ENCODE data around the gene RAB17.

RAB17 gene

DNA sequence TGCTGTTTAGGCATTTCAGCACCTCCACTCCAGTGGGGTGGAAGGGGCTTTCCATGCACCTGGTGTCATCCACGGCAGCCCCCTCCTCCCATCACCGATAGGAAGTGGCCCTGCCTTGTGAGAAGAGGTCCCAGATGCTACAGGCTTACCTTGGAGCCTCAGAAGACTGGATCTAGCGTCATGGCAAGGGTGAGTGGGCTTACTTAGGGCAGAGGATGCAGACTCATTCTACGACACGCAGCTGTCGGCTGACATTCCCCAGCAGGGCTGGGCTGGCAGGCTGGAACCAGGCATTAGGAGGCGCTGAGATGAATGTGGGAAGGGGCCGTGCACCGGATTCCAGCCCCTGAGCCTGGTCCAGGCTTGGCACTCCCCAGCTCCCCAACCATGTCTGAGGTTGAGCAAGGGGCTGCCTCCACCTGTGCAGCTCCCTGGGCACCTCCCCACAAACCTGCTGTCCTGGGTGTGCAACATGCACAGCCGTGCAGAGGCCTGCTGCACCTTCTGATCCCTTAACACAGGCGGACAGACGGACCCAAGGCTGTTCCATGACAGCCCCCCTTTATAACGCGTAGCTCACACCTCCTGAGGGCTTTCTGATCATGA, 25.9 kb downstream of the RAB17 start:
- H3K9me3 ChIP-seq (ENCODE audit: insufficient read depth, low read length) = no peaks in the 10 kb centered on the region
- H4K20me1 ChIP-seq (ENCODE audit: insufficient read depth, low read length) = no peaks in the 10 kb centered on the region
- no peak overlapping the region for H2AFZ ChIP-seq (ENCODE audit: low read depth, low read length)
- TF ChIP-seq EZH2phosphoT487 (IDR thresholded peaks at IDR 0.05; ENCODE audit: low read depth) = no peak
- TF ChIP-seq, protein P1, sequence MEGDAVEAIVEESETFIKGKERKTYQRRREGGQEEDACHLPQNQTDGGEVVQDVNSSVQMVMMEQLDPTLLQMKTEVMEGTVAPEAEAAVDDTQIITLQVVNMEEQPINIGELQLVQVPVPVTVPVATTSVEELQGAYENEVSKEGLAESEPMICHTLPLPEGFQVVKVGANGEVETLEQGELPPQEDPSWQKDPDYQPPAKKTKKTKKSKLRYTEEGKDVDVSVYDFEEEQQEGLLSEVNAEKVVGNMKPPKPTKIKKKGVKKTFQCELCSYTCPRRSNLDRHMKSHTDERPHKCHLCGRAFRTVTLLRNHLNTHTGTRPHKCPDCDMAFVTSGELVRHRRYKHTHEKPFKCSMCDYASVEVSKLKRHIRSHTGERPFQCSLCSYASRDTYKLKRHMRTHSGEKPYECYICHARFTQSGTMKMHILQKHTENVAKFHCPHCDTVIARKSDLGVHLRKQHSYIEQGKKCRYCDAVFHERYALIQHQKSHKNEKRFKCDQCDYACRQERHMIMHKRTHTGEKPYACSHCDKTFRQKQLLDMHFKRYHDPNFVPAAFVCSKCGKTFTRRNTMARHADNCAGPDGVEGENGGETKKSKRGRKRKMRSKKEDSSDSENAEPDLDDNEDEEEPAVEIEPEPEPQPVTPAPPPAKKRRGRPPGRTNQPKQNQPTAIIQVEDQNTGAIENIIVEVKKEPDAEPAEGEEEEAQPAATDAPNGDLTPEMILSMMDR (IDR thresholded peaks at IDR 0.05; ENCODE audit: low read depth, low read length) = no peak
- no peak overlapping the region for H3K27ac ChIP-seq (ENCODE audit: low read length)
- H3K36me3 ChIP-seq (replicated peaks; ENCODE audit: low read depth, low read length) = no peaks in the 10 kb centered on the region
- peaks cover 3% of the 10 kb centered on the region; the same call in 1 of the 2 replicates for H3K4me1 ChIP-seq (ENCODE audit: low read length)
- H3K4me3 ChIP-seq (ENCODE audit: low read length) = no peak overlapping the region
- H3K27me3 ChIP-seq (ENCODE audit: low read depth, low read length) = no peaks in the 10 kb centered on the region
- H3K79me2 ChIP-seq (ENCODE audit: low read length) = no peaks in the 10 kb centered on the region
- H3K9ac ChIP-seq (ENCODE audit: low read length) = no peak overlapping the region
- H3K4me2 ChIP-seq (ENCODE audit: low read length) = no peak overlapping the region

DNA sequence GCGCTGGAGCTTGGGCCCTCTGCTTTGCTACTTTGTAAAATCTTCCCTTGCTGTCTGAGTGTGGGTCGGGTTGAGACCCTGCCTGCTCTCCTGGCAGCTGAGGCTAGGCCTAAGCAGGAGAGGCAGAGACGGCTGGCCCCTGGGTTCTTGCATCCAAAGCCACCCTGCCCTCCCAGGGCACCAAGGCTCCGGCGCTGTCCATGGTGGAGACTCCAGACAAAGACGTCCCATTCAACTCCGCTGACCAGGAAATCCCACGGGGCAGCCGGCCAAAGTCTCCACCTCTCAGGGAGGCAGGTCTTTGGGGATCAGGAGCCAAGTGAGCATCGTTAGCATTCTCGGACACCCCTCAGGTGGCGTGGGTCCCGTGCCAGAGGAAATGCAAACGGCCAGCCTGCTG, 26.7 kb downstream of the RAB17 start:
- Histone ChIP-seq H4K20me1 (ENCODE audit: insufficient read depth, low read length) (no peaks in the 10 kb centered on the region), H3K36me3 (replicated peaks; ENCODE audit: low read depth, low read length) (no peaks in the 10 kb centered on the region), H3K4me1 (ENCODE audit: low read length) (peaks cover 5% of the 10 kb centered on the region; the same call in 1 of the 2 replicates), H3K4me3 (ENCODE audit: low read length) (no peak overlapping the region), H3K27me3 (ENCODE audit: low read depth, low read length) (no peaks in the 10 kb centered on the region), H3K9ac (ENCODE audit: low read length) (no peak overlapping the region), H3K4me2 (ENCODE audit: low read length) (no peak overlapping the region), H3K27ac (ENCODE audit: low read length) (no peak overlapping the region), H3K9me3 (ENCODE audit: insufficient read depth, low read length) (no peaks in the 10 kb centered on the region), H3K79me2 (ENCODE audit: low read length) (no peaks in the 10 kb centered on the region), H2AFZ (ENCODE audit: low read depth, low read length) (no peak overlapping the region)
- TF ChIP-seq, protein P1 (IDR thresholded peaks at IDR 0.05; ENCODE audit: low read depth, low read length) = no peak
- no peak for TF ChIP-seq EZH2phosphoT487 (IDR thresholded peaks at IDR 0.05; ENCODE audit: low read depth)

DNA sequence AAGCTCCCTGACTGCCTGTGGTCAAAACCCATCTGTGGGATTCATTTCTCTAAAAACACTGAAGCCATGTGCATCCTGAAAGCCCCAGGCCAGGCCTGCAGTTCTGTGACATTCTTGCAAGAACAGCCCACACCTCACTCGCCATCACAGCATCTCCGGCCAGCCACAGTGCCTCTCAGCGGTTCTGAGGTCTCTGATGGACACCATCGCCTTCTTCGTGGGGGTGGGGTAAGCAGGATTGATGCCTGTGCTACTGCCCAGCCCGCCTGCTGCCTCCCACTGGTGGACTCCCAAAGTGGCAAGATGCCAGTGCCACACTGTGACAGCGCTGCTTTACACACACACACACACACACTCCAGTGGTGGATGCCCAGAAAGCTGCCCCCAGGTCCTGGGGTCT, 29.3 kb downstream of the RAB17 start:
- Histone ChIP-seq H4K20me1 (ENCODE audit: insufficient read depth, low read length) (no peaks in the 10 kb centered on the region), H3K4me3 (ENCODE audit: low read length) (no peak overlapping the region), H2AFZ (ENCODE audit: low read depth, low read length) (no peak overlapping the region), H3K27ac (ENCODE audit: low read length) (no peak overlapping the region), H3K79me2 (ENCODE audit: low read length) (no peaks in the 10 kb centered on the region), H3K36me3 (replicated peaks; ENCODE audit: low read depth, low read length) (no peaks in the 10 kb centered on the region), H3K4me2 (ENCODE audit: low read length) (no peak overlapping the region), H3K27me3 (ENCODE audit: low read depth, low read length) (no peaks in the 10 kb centered on the region), H3K9me3 (ENCODE audit: insufficient read depth, low read length) (0 out of 2 replicates have a peak, but pooled peaks cover under 1% of the 10 kb centered on the region), H3K9ac (ENCODE audit: low read length) (no peak overlapping the region), H3K4me1 (ENCODE audit: low read length) (peaks cover 29% of the 10 kb centered on the region)
- TF ChIP-seq EZH2phosphoT487 (IDR thresholded peaks at IDR 0.05; ENCODE audit: low read depth) = no peak

DNA sequence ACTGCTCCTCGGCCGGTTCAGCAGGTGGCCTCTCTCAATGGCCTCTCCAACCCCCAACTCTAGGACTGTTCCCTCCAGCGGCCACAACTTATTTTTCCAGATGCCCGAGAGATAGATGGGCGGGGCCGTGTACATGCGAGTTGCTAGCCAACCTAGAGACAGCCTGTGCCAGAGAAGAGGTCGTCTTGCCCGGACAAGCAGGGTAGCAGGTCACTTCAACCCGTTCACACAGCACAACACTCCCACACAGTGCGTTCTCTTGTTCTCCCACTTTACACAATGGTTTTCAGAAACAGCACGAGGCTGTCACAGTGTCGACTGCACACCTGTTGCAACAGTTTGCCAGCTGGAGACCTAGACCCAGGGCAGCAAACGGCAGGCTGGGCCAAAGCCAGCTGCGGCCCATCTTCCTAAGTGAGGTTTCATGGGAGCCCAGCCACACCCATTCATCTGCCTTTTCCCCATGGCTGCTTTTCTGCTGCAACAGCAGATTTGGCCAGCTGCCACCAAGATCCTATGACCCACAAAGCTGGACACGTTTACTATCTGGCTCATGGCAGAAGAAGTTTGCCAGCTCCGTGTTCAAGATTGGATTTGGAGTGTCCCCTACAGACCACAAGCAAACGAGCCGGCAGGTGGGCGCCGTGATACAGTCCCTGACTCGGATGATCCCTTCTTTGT, 31.4 kb downstream of the RAB17 start:
- Histone ChIP-seq H3K9ac (ENCODE audit: low read length) (no peak overlapping the region), H2AFZ (ENCODE audit: low read depth, low read length) (no peak overlapping the region), H3K4me1 (ENCODE audit: low read length) (peaks cover 31% of the 10 kb centered on the region), H4K20me1 (ENCODE audit: insufficient read depth, low read length) (no peaks in the 10 kb centered on the region), H3K36me3 (replicated peaks; ENCODE audit: low read depth, low read length) (no peaks in the 10 kb centered on the region), H3K4me3 (ENCODE audit: low read length) (no peak overlapping the region), H3K27me3 (ENCODE audit: low read depth, low read length) (no peaks in the 10 kb centered on the region), H3K4me2 (ENCODE audit: low read length) (no peak overlapping the region), H3K9me3 (ENCODE audit: insufficient read depth, low read length) (0 out of 2 replicates have a peak, but pooled peaks cover 9% of the 10 kb centered on the region), H3K27ac (ENCODE audit: low read length) (no peak overlapping the region), H3K79me2 (ENCODE audit: low read length) (no peaks in the 10 kb centered on the region)
- TF ChIP-seq, protein P1 (IDR thresholded peaks at IDR 0.05; ENCODE audit: low read depth, low read length) = no peak
- no peak for TF ChIP-seq EZH2phosphoT487 (IDR thresholded peaks at IDR 0.05; ENCODE audit: low read depth)

All from OCI-LY3 (cell line).